Subcutaneous abdominal adipose tissue (tissue), 5 donors: ENCODE data around the gene NOD1.
"Not testable (repeated sequence)": the region's sequence is repeated elsewhere in the genome, so short reads cannot be mapped to it uniquely, and the experiment has no call there.

Source experiments
- H3K27ac ChIP-seq: one replicate; pipeline ENCODE4 v1.7.0; 2013; ENCODE audit warnings: low read depth, mild to moderate bottlenecking, inconsistent platforms, low read length, moderate library complexity
- H3K27me3 ChIP-seq, 5 donors: one replicate each; pipeline ENCODE4 v1.7.0; 2013; ENCODE audit warnings: low read length in 5 of 5, inconsistent platforms in 1 of 5; ENCODE audit not compliant: control insufficient read depth in 5 of 5, insufficient read depth in 4 of 5
- H3K36me3 ChIP-seq, 5 donors: one replicate each; pipeline ENCODE4 v1.7.0; 2013; ENCODE audit warnings: low read length in 5 of 5; ENCODE audit not compliant: control insufficient read depth in 5 of 5, insufficient read depth in 5 of 5
- H3K4me1 ChIP-seq, 5 donors: one replicate each; pipeline ENCODE4 v1.7.0; 2013; ENCODE audit warnings: low read length in 5 of 5, mild to moderate bottlenecking in 3 of 5, moderate library complexity in 1 of 5; ENCODE audit not compliant: control insufficient read depth in 5 of 5, insufficient read depth in 5 of 5
- H3K4me3 ChIP-seq, 5 donors: one replicate each; pipeline ENCODE4 v1.7.0; 2013; ENCODE audit warnings: low read length in 5 of 5, low read depth in 1 of 5
- H3K9ac ChIP-seq, 5 donors: one replicate each; pipeline ENCODE4 v1.7.0; 2013; ENCODE audit warnings: low read length in 5 of 5, mild to moderate bottlenecking in 4 of 5, moderate library complexity in 3 of 5
- H3K9me3 ChIP-seq, 5 donors: one replicate each; pipeline ENCODE4 v1.7.0; 2013; ENCODE audit warnings: low read length in 5 of 5; ENCODE audit not compliant: control insufficient read depth in 5 of 5
- donor health status: healthy.
- donor health status: healthy.
- donor health status: healthy.
- donor health status: healthy.
- donor health status: healthy.

The NOD1 gene, protein sequence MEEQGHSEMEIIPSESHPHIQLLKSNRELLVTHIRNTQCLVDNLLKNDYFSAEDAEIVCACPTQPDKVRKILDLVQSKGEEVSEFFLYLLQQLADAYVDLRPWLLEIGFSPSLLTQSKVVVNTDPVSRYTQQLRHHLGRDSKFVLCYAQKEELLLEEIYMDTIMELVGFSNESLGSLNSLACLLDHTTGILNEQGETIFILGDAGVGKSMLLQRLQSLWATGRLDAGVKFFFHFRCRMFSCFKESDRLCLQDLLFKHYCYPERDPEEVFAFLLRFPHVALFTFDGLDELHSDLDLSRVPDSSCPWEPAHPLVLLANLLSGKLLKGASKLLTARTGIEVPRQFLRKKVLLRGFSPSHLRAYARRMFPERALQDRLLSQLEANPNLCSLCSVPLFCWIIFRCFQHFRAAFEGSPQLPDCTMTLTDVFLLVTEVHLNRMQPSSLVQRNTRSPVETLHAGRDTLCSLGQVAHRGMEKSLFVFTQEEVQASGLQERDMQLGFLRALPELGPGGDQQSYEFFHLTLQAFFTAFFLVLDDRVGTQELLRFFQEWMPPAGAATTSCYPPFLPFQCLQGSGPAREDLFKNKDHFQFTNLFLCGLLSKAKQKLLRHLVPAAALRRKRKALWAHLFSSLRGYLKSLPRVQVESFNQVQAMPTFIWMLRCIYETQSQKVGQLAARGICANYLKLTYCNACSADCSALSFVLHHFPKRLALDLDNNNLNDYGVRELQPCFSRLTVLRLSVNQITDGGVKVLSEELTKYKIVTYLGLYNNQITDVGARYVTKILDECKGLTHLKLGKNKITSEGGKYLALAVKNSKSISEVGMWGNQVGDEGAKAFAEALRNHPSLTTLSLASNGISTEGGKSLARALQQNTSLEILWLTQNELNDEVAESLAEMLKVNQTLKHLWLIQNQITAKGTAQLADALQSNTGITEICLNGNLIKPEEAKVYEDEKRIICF

GRCh38 chr7:30478349-30479201 is at the start of gene NOD1:
Gene NOD1, minus strand, starts transcription at chr7:30478784. Its CDS starts 21,863 bp downstream, at chr7:30456921.
- Histone ChIP-seq H3K4me1 (peaks cover 22 to 55% (median 54%) of the 10 kb centered on the region in 5 donors), H3K27me3 (no peaks in the 10 kb centered on the region), H3K9ac (peak within 1 kb of the TSS; percentile 73 to 87 (median 82)), H3K36me3 (no peaks in the 10 kb centered on the region), H3K9me3 (no peaks in the 10 kb centered on the region), H3K27ac (peak within 1 kb of the TSS; percentile 96), H3K4me3 (peak within 1 kb of the TSS; percentile 76 to 91 (median 83))

DNA sequence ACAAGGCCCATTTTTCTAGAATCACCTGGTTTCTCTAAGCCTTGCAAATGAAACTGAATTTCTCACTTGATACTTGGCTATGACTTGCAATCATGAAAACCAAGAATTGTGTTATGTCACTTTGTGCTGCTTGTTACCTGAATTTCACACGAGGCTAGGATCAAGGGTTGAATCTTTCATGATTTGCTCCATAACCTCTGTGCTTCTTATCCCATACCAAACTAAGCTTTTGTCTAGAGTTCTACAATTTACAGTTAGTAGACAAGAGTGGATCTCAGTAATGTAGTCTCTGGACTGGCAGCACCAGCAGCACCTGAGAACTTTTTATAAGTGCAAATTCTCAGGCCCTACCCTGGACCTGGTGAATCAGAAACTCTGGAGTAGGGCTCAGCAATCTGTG is 48.7 kb upstream of the NOD1 start:
- H3K36me3 ChIP-seq, H3K4me3 ChIP-seq, H3K9ac ChIP-seq, H3K27me3 ChIP-seq, H3K27ac ChIP-seq, H3K4me1 ChIP-seq, H3K9me3 ChIP-seq: not testable (repeated sequence)

DNA sequence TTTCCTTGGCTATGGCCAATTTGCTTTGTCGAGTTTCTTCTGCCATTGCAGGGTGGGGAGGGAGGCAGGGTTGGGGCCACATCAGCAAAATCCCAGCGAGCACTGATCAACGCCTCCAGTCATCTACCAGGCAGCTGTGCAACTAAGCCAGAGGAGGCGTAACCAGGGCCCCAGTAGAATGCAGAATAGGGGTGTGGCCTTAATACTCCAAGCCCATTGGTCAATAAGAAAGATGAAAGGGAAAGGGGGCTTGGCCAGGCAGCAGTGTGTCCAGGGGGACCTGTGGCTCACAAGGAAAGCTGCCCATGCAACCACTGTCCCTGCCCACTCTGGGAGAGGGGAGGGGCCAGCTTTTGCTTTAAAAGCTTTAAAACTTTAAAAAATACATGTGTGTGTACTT is 47.6 kb upstream of the NOD1 start:
- Histone ChIP-seq H3K9me3 (no peaks in the 10 kb centered on the region), H3K27me3 (no peaks in the 10 kb centered on the region), H3K27ac (no peak overlapping the region), H3K36me3 (no peaks in the 10 kb centered on the region), H3K4me1 (peaks cover 3 to 10% (median 8%) of the 10 kb centered on the region in 5 donors), H3K9ac (no peak overlapping the region), H3K4me3 (no peak overlapping the region)

- Histone ChIP-seq H3K36me3 (no peaks in the 10 kb centered on the region), H3K4me1 (peaks cover 3 to 18% (median 15%) of the 10 kb centered on the region in 5 donors), H3K27ac (no peak overlapping the region), H3K9me3 (no peaks in the 10 kb centered on the region), H3K9ac (no peak overlapping the region), H3K4me3 (no peak overlapping the region), H3K27me3 (no peaks in the 10 kb centered on the region)
Observed at GRCh38 chr7:30525429-30525828, 46.8 kb upstream of the NOD1 start.

DNA sequence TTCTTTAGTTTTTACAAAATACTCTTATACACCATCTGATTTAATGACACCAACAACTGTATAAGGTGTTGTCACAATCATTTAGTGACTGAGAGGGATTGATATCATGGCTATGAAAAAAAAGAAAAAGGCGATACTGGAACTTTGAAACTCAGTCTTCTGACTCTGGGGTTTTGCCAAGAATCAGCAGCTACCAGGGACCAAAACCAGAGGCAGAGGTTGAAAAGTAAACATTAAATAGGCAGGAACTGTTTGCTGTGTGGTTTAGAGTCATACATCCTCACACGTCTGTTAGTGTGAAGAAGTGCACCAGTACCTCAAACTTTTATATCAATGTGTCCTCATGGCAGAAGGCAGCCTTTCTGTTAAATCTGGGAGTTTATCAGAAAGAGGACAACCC is 46.0 kb upstream of the NOD1 start:
- Histone ChIP-seq H3K9ac (no peak overlapping the region), H3K27me3 (no peaks in the 10 kb centered on the region), H3K9me3 (no peaks in the 10 kb centered on the region), H3K27ac (no peak overlapping the region), H3K36me3 (no peaks in the 10 kb centered on the region), H3K4me1 (peaks cover 3 to 19% (median 16%) of the 10 kb centered on the region in 5 donors), H3K4me3 (no peak overlapping the region)

- peaks cover 3 to 19% (median 16%) of the 10 kb centered on the region in 5 donors for H3K4me1 ChIP-seq
- H3K4me3 ChIP-seq, result no peak overlapping the region
- no peaks in the 10 kb centered on the region for H3K36me3 ChIP-seq
- H3K27ac ChIP-seq, result no peak overlapping the region
- no peaks in the 10 kb centered on the region for H3K27me3 ChIP-seq
- no peaks in the 10 kb centered on the region for H3K9me3 ChIP-seq
- H3K9ac ChIP-seq, result no peak overlapping the region
Observed at GRCh38 chr7:30523466-30523865, 44.9 kb upstream of the NOD1 start.

DNA sequence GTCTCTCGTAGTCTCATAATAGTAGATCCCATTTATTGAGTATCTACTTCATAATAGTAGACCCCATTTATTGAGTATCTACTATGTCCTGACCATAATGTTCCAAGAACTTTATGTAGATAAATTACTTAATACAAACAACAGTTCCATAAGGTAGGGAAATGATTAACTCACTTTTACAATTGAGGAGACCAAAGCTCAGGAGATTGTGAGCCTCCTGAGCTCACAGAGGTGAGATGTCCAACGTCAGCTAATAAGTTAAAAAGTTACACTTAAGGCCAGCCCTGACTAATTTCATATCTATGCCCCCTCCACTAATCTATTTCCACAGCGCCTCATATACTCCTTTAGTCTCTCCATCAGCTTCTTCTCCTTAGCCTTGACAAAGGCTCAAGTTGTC is 43.6 kb upstream of the NOD1 start:
- Histone ChIP-seq H3K4me1 (peaks cover 3 to 19% (median 16%) of the 10 kb centered on the region in 5 donors), H3K27ac (peak overlapping the region; percentile 56), H3K36me3 (no peaks in the 10 kb centered on the region), H3K4me3 (no peak overlapping the region), H3K9ac (no peak overlapping the region), H3K9me3 (no peaks in the 10 kb centered on the region), H3K27me3 (no peaks in the 10 kb centered on the region)

DNA sequence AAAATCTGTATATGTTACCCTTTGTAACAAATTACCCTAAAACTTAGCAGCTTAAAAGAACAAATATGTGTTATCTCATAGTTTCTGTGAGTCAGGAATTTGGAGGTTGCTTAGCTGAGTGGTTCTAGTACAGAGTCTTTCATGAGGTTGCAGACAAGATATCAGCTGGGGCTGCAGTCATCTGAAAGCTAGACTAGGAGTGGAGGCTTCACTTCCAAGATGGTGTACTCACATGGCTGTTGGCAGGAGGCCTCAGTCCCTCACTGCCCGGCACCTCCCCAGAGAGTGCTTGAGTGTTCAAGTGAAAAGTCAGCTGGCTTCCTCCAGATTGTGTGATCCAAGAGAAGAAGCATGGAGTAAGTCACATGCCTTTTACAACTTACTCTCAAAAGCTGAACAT is 42.9 kb upstream of the NOD1 start:
- Histone ChIP-seq H3K36me3 (no peaks in the 10 kb centered on the region), H3K27ac (peak overlapping the region; percentile 56), H3K27me3 (no peaks in the 10 kb centered on the region), H3K4me1 (peaks cover 3 to 19% (median 16%) of the 10 kb centered on the region in 5 donors), H3K9me3 (no peaks in the 10 kb centered on the region), H3K9ac (no peak overlapping the region), H3K4me3 (no peak overlapping the region)

DNA sequence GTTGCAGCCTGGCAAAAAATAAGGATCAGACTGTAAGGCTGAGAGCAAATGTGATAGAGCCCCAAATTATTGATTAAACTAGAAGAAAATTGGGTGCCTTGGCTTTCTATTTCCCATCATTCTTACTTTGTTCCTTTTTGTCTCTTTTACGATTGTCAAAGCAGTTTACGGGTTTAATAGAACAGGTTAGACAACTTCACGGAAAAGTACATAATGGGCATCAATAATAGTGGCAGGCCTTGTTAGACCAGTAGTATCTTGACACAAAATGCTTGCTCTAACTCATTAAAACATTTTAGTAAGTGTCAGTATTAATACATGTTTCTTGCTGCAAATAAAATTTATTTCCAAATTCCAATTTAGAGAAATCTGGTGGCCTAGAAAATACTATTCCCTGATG is 40.5 kb upstream of the NOD1 start:
- Histone ChIP-seq H3K9ac (no peak overlapping the region), H3K36me3 (no peaks in the 10 kb centered on the region), H3K27ac (no peak overlapping the region), H3K9me3 (no peaks in the 10 kb centered on the region), H3K4me1 (peaks cover 3 to 21% (median 19%) of the 10 kb centered on the region in 5 donors), H3K27me3 (no peaks in the 10 kb centered on the region), H3K4me3 (no peak overlapping the region)
